ENCODE data around the gene SPRY1. TPM values are rescaled to one million over a fixed set of nuclear protein-coding genes. Genes with fewer than 3 reads are reported as not detected.

SPRY1 gene
- total RNA-seq, 1 experiment from 2014 or later: 76.3 TPM

GRCh38 chr4:123379392-123379791, 17.2 kb upstream of the SPRY1 start:
- Histone ChIP-seq H3K79me2 (ENCODE audit: insufficient read depth, low read length) (no peaks in the 10 kb centered on the region), H4K91ac (ENCODE audit: insufficient read length, low read depth, low read length) (no peak overlapping the region), H3K9ac (ENCODE audit: extremely low read depth, insufficient read length, low read length) (no peak overlapping the region), H3K27me3 (ENCODE audit: insufficient read depth, low read length) (no peaks in the 10 kb centered on the region), H2BK20ac (ENCODE audit: low read depth, low read length, poor library complexity, severe bottlenecking) (no peak overlapping the region), H3K4me1 (ENCODE audit: insufficient read depth, low read length) (peaks cover 10% of the 10 kb centered on the region; the same call in 1 of the 2 replicates), H3K14ac (ENCODE audit: insufficient read depth, low read length) (no peak overlapping the region), H4K8ac (replicated peaks; ENCODE audit: insufficient read length, low read depth, low read length) (no peak overlapping the region), H3K4me2 (ENCODE audit: insufficient read depth, insufficient read length, low read length) (no peak overlapping the region), H3K9me3 (ENCODE audit: control insufficient read depth, low read depth, low read length) (no peaks in the 10 kb centered on the region), H3K27ac (ENCODE audit: insufficient read length, low read depth, low read length) (peak overlapping the region; percentile 33), H4K20me1 (ENCODE audit: control insufficient read depth, insufficient read depth, insufficient read length) (no peaks in the 10 kb centered on the region), H2AFZ (ENCODE audit: low read length) (no peak overlapping the region), H4K5ac (ENCODE audit: insufficient read length, low read depth, low read length) (no peak overlapping the region), H3K23me2 (ENCODE audit: insufficient read length, low read depth, low read length, poor library complexity, severe bottlenecking) (no peaks in the 10 kb centered on the region), H2BK5ac (ENCODE audit: insufficient read length, low read length) (no peak overlapping the region), H3K4ac (ENCODE audit: low read depth, low read length) (no peak overlapping the region), H3K18ac (ENCODE audit: insufficient read length, low read depth, low read length) (no peak overlapping the region), H2BK120ac (ENCODE audit: low read depth, low read length, poor library complexity, severe bottlenecking) (no peak overlapping the region), H3K56ac (ENCODE audit: insufficient read length, low read depth, low read length) (no peak overlapping the region), H2BK15ac (ENCODE audit: low read depth, low read length) (no peak overlapping the region), H3T11ph (ENCODE audit: low read length) (peak overlapping the region; percentile 59), H2BK12ac (ENCODE audit: insufficient read length, low read depth, low read length) (no peak overlapping the region), H2AK5ac (ENCODE audit: insufficient read length, low read length) (no peak overlapping the region), H3K79me1 (ENCODE audit: insufficient read depth, low read depth, low read length, poor library complexity, severe bottlenecking) (no peaks in the 10 kb centered on the region), H3K23ac (ENCODE audit: insufficient read length, low read depth, low read length) (no peak overlapping the region)
- H3K27me3 Mint-ChIP-seq (ENCODE audit: low read depth): no peaks in the 10 kb centered on the region
- H3K36me3 Mint-ChIP-seq (ENCODE audit: insufficient read depth in 1 of 3, low read depth in 3 of 3): peaks cover 0 to 23% (median 3%) of the 10 kb centered on the region in 3 experiments; a peak in 4 of 7 replicates
- no peak for TF ChIP-seq CTCF (conservative IDR thresholded peaks at IDR 0.05)
- peaks cover 55 to 62% of the 10 kb centered on the region in 2 experiments for H3K4me1 Mint-ChIP-seq
- H3K9me3 Mint-ChIP-seq: peaks cover 5 to 10% of the 10 kb centered on the region in 2 experiments; a peak in 4 of 5 replicates
- H3K27ac Mint-ChIP-seq: peak overlapping the region; percentile 96 to 98 (median 97)
- DNase-seq: no peak
- 0 out of 5 replicates have a peak overlapping the region, but pooled peaks of 1 of the 2 experiments have one; percentile 21 for H3K4me3 Mint-ChIP-seq
- no CpG with 5 or more reads among the region's 1 CpG for WGBS (ENCODE audit: extremely low coverage, insufficient read length, low lambda C conversion rate)

Measured in H9 (cell line).